GM18909 (cell line): ENCODE data around the gene BACH2.

Experiments
- ATAC-seq: cut with Tn5 transposase; IDR thresholded peaks from one replicate; pipeline ENCODE4 v1.9.1; 2021; ENCODE audit warnings: mild to moderate bottlenecking; ENCODE audit not compliant: unreplicated experiment, poor library complexity

Gene BACH2

DNA sequence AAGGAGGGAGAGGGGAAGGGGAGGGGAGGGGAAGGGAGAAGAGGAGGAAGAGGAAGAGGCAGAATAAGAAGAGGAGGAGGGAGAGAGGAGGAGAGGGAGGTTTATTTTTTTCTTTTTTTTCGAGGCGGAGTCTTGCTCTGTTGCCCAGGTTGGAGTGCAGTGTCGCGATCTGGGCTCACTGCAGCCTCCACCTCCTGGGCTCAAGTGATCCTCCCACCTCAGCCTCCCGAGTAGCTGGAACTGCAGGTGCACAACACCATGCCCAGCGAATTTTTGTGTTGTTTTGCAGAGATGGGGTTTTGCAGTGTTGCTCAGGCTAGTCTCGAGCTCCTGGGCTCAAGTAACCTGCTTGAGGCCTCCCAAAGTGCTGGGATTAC is 408.5 kb downstream of the BACH2 start:
- ATAC-seq, result no peak

DNA sequence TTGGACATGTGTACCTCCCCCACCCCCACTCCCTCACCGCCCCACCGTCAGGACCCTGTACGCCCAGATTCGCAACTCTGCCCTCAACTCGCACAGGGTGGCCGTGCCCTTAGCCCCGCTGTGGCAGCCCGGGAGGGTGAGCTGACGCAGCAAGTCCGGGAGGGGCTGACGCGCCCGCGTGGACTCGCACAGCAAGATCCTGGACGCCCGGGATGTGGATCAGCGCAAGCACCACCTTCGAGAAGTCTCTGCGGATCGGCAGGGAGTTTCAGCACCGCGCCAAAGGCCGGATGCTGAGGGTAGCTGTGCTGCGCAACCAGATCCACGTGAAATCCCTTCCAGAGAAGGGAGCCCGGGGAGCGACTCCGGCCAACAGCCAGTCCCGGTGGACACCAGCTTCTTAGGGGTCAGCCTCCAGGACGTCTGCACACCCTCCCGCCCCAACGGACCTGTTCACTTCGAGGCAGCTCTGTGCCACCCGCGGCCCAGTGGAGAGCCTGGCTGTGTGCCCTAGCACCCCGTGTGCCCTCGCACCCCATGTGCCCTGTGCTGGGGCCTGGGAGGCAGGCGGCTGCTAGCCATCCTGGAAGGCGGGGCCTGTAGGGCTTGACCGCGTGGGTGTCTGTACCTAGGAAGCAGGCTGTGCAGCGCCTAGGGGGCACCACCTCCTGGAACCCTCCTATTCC is 409.0 kb downstream of the BACH2 start:
- ATAC-seq, result no peak

DNA sequence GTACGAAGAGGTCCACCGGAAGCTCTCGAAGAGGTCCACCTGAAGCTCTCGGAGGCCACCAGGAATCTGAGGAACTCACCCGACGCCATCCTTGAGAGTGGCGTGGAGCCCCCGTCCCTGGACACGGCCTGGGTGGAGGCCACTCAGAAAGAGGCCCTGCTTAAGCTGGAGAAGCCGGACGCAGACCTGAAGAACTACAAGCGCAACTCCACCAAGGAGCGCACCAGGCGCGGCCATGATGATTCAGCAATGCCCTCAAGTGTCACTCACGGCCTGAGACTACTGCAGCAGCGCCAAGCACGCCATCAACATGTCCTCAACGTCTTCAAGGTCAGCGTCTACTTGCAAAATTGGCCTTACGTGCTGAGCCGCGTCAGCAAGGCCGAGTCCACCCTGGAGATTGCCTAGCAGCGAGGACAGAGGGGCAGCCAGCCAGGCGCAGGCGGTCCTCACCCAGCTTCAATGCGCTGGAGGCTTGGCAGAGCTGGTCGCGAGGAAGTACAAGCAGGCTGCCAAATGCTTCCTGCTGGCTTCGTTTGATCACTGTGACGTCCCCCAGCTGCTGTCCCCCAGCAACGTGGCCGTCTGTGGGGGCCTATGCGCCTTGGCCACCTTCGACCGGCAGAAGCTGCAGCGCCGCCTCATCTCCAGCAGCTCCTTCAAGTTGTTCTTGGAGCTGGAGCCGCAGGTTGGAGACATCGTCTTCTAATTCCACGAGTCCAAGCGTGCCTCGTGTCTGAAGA is 410.1 kb downstream of the BACH2 start:
- ATAC-seq, result no peak
